Mesangial cell (primary cell): Measurements from ENCODE around the gene TBC1D2B. TPM values are rescaled to one million over a fixed set of nuclear protein-coding genes. Genes with fewer than 3 reads are reported as not detected.

ENCODE experiments used
- total RNA-seq: library from RNA; depleted of rRNA; stranded (reverse); fragments of >200 nt; gene quantifications from 2 replicates; pipeline ENCODE4 v1.2.3, GENCODE V29; 2015

The TBC1D2B gene
- 23.3 and 35.1 TPM in 2 replicates for total RNA-seq

DNA sequence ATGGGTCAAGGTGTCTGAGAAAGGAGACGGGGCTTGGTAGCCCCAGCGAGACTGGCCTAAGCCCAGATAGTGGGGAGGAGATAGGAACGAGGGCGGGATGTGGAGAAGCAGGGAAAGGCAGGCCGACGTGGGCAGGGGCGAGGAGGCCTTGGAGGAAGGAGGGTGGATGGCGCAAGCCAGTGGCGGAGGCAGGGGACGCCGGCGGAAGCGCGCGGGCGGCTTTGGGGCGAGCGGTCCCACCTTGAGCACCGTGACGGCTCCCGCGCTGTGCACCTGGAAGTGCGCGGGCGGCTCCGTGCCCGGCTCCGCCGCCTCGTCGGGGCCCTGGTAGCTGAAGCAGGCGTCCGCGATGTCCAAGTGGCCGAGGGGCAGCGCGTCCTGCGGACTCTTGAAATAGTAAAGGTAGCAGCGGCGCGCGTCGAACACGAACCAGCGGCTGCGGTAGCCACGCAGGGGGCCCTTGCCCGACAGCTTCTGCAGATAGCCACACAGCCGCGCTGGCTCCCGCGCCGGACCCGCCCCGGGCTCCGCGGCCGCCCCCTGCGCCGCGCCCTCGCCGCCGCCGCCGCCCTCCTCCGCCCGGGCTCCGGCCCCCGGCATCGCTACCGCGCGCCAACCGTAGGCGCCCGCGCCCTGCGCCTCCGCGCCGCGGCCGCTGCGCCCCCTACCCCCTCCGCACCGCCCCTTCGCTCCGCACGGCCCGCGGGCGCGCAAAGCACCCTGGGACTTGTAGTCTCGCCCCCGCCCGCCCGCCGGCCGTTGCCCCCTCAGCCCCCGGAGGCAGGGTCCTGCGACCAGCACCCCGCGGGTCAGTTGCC, at the start of gene TBC1D2B:
Gene TBC1D2B, minus strand, starts transcription at position 659 of the 818 bp plus-strand sequence. Its CDS starts 59 bp downstream, at position 600.

GRCh38 chr15:78092261-78093041, 14.9 kb upstream of the TBC1D2B start, which contains the start of gene SH2D7:
Gene SH2D7, plus strand, starts transcription at chr15:78092561. Its CDS starts 24 bp downstream, at chr15:78092585.

Other genes starting within 250 kb of the TBC1D2B start
- not detected in 2 replicates for gene SH2D7, start 14.8 kb upstream of the TBC1D2B start, total RNA-seq
- 12.7 and 19.3 TPM in 2 replicates for gene CIB2, start 53.7 kb upstream of the TBC1D2B start, total RNA-seq
- gene IDH3A, start 71.7 kb upstream of the TBC1D2B start, total RNA-seq, result 22.8 and 51.8 TPM in 2 replicates
- gene ACSBG1, start 156.9 kb upstream of the TBC1D2B start, total RNA-seq, result 0.16 and 0.51 TPM in 2 replicates
- gene DNAJA4, start 186.9 kb upstream of the TBC1D2B start, total RNA-seq, result 3.0 and 6.2 TPM in 2 replicates
- 47.7 and 54.1 TPM in 2 replicates for gene SKIC8, start 221.9 kb upstream of the TBC1D2B start, total RNA-seq